Body of pancreas (tissue), 4 donors: ENCODE measurements around the gene RB1.

Experiments
- POLR2A ChIP-seq, 3 donors: fragments of 450-650 bp; IDR thresholded peaks; one replicate each; pipeline ENCODE4 v1.6.1; 2016; ENCODE audit warnings: antibody characterized with exemption in 3 of 3, mild to moderate bottlenecking in 2 of 3
- TF ChIP-seq, protein P1 (sequence below), 7 experiments: fragments of 450-650 bp in 4 of 7; fragments of 200-600 bp in 3 of 7; sonication (generic) in 3 of 7; IDR thresholded peaks; one replicate each; pipeline ENCODE4 v1.5.1; 2016 to 2019; ENCODE audit warnings: antibody characterized with exemption in 7 of 7

DNA sequence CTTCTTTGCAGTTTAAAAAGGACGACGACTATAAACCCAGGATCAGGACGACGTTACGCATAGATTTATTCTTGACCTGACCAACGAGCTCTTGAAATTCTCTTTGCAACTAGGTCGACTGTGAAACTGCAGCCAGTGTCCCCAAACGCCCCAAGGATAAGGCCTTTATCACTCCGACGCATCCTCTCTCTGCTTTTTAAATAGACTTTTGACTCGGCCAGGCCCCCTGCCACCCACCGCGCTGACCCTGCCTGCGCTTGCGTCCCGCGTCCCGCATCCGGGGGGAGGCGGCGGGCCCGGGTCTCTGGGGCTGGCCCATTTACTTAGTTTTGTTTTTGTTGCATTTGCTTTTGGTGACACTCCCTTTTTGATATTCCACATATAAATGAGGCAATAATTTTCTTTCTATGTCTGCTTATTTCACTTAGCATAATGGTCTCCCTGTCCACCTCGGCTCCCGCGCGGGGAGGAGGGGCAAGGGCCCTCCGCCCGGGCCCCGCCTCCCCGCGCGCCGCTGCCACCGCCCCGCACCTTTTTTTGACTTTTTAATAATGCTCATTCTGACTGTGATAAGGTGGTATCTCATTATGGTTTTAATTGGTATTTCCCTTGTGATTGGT is 17.4 kb downstream of the RB1 start:
- TF ChIP-seq, protein P1, sequence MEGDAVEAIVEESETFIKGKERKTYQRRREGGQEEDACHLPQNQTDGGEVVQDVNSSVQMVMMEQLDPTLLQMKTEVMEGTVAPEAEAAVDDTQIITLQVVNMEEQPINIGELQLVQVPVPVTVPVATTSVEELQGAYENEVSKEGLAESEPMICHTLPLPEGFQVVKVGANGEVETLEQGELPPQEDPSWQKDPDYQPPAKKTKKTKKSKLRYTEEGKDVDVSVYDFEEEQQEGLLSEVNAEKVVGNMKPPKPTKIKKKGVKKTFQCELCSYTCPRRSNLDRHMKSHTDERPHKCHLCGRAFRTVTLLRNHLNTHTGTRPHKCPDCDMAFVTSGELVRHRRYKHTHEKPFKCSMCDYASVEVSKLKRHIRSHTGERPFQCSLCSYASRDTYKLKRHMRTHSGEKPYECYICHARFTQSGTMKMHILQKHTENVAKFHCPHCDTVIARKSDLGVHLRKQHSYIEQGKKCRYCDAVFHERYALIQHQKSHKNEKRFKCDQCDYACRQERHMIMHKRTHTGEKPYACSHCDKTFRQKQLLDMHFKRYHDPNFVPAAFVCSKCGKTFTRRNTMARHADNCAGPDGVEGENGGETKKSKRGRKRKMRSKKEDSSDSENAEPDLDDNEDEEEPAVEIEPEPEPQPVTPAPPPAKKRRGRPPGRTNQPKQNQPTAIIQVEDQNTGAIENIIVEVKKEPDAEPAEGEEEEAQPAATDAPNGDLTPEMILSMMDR (IDR thresholded peaks at IDR 0.05) = no peak
- TF ChIP-seq POLR2A (IDR thresholded peaks at IDR 0.05) = no peak
